Measurements from ENCODE around the gene COX7A1.
"Not testable (repeated sequence)": the region's sequence is repeated elsewhere in the genome, so short reads cannot be mapped to it uniquely, and the experiment has no call there.

COX7A1 gene

GRCh38 chr19:36142046-36142445 lies 10.2 kb downstream of the COX7A1 start:
- in situ Hi-C loops (cut with MboI; ENCODE audit: low sequenced_read_pairs): no loop called here

- in situ Hi-C loops (cut with MboI; ENCODE audit: low sequenced_read_pairs): no loop called here
Measured at GRCh38 chr19:36141039-36141927, 11.0 kb downstream of the COX7A1 start.

- in situ Hi-C loops (cut with MboI; ENCODE audit: low sequenced_read_pairs): no loop called here
Measured at GRCh38 chr19:36140304-36141038, 11.8 kb downstream of the COX7A1 start.

- in situ Hi-C loops (cut with MboI; ENCODE audit: low sequenced_read_pairs): no loop called here
Measured at GRCh38 chr19:36139473-36140303, 12.6 kb downstream of the COX7A1 start, which contains the start of gene CAPNS1. TSS of gene CAPNS1 (plus strand) at chr19:36140066. CDS start at chr19:36141012, 946 bp downstream.

GRCh38 chr19:36139120-36139472 lies 13.2 kb downstream of the COX7A1 start:
- in situ Hi-C loops (cut with MboI; ENCODE audit: low sequenced_read_pairs): no loop called here

- in situ Hi-C loops (cut with MboI; ENCODE audit: low sequenced_read_pairs): no loop called here
Measured at GRCh38 chr19:36136964-36137686, 15.1 kb downstream of the COX7A1 start.

- in situ Hi-C loops (cut with MboI; ENCODE audit: low sequenced_read_pairs): not testable (repeated sequence)
Measured at GRCh38 chr19:36134867-36135266, 17.4 kb downstream of the COX7A1 start.

GRCh38 chr19:36131221-36131620 lies 21.0 kb downstream of the COX7A1 start:
- in situ Hi-C loops (cut with MboI; ENCODE audit: low sequenced_read_pairs): not testable (repeated sequence)

- in situ Hi-C loops (cut with MboI; ENCODE audit: low sequenced_read_pairs): loop anchor here (5.0 kb wide), 1 partner anchor 44 kb away; no protein-coding TSS in a partner anchor
Measured at GRCh38 chr19:36128392-36128736, 23.9 kb downstream of the COX7A1 start.

- in situ Hi-C loops (cut with MboI; ENCODE audit: low sequenced_read_pairs): loop anchor here (5.0 kb wide), 1 partner anchor 47 kb away; no protein-coding TSS in a partner anchor
Measured at GRCh38 chr19:36125557-36125956, 26.7 kb downstream of the COX7A1 start.

GRCh38 chr19:36121486-36122124 lies 30.6 kb downstream of the COX7A1 start:
- in situ Hi-C loops (cut with MboI; ENCODE audit: low sequenced_read_pairs): no loop called here

GRCh38 chr19:36120984-36121358 lies 31.3 kb downstream of the COX7A1 start:
- in situ Hi-C loops (cut with MboI; ENCODE audit: low sequenced_read_pairs): no loop called here

GRCh38 chr19:36120092-36120983 lies 31.9 kb downstream of the COX7A1 start:
- in situ Hi-C loops (cut with MboI; ENCODE audit: low sequenced_read_pairs): no loop called here

GRCh38 chr19:36116344-36116637 lies 36.0 kb downstream of the COX7A1 start:
- in situ Hi-C loops (cut with MboI; ENCODE audit: low sequenced_read_pairs): no loop called here

- in situ Hi-C loops (cut with MboI; ENCODE audit: low sequenced_read_pairs): no loop called here
Measured at GRCh38 chr19:36115453-36116343, 36.5 kb downstream of the COX7A1 start, which contains the start of gene TBCB. TSS of gene TBCB (plus strand) at chr19:36115468. CDS start at chr19:36115561, 93 bp downstream.

GRCh38 chr19:36114721-36115452 lies 37.4 kb downstream of the COX7A1 start, which contains the start of gene POLR2I:
TSS of gene POLR2I (minus strand) at chr19:36114875. CDS start at chr19:36114856, 19 bp downstream.
- in situ Hi-C loops (cut with MboI; ENCODE audit: low sequenced_read_pairs): no loop called here
